H9 (cell line): ENCODE data around the gene SART1. TPM values are rescaled to one million over a fixed set of nuclear protein-coding genes. Genes with fewer than 3 reads are reported as not detected.

Experiments
- DNase-seq: peaks from one replicate; pipeline ENCODE4 v3.0.0-alpha.2; 2017
- H2AFZ ChIP-seq: one replicate; pipeline ENCODE4 v1.6.1; 2013; ENCODE audit warnings: mild to moderate bottlenecking, low read length, control low read depth, moderate library complexity
- H2AK5ac ChIP-seq: 2 replicates; pipeline ENCODE4 v1.6.1; 2013; ENCODE audit warnings: low read length, control low read depth, mixed read lengths; ENCODE audit not compliant: insufficient read length
- H2BK120ac ChIP-seq: one replicate; pipeline ENCODE4 v1.6.1; 2013; ENCODE audit warnings: low read depth, mild to moderate bottlenecking, low read length, control low read depth, inconsistent platforms; ENCODE audit not compliant: poor library complexity, severe bottlenecking
- H2BK12ac ChIP-seq: 2 replicates; pipeline ENCODE4 v1.6.1; 2013; ENCODE audit warnings: low read length, control low read depth, mixed read lengths, low read depth; ENCODE audit not compliant: insufficient read length
- H2BK15ac ChIP-seq: 2 replicates; pipeline ENCODE4 v1.6.1; 2013; ENCODE audit warnings: low read depth, low read length, control low read depth
- H2BK20ac ChIP-seq: one replicate; pipeline ENCODE4 v1.6.1; 2013; ENCODE audit warnings: low read depth, mild to moderate bottlenecking, low read length, control low read depth, inconsistent platforms; ENCODE audit not compliant: poor library complexity, severe bottlenecking
- H2BK5ac ChIP-seq: 2 replicates; pipeline ENCODE4 v1.6.1; 2013; ENCODE audit warnings: low read length, control low read depth, mixed read lengths; ENCODE audit not compliant: insufficient read length
- H3K14ac ChIP-seq: 2 replicates; pipeline ENCODE4 v1.6.1; 2013; ENCODE audit warnings: low read length, control low read depth; ENCODE audit not compliant: insufficient read depth
- H3K18ac ChIP-seq: 2 replicates; pipeline ENCODE4 v1.6.1; 2013; ENCODE audit warnings: low read depth, mild to moderate bottlenecking, mixed read lengths, low read length, control low read depth; ENCODE audit not compliant: insufficient read length
- H3K23ac ChIP-seq: 2 replicates; pipeline ENCODE4 v1.6.1; 2013; ENCODE audit warnings: low read length, control low read depth, mixed read lengths, low read depth; ENCODE audit not compliant: insufficient read length
- H3K23me2 ChIP-seq: 2 replicates; pipeline ENCODE4 v1.6.1; 2013; ENCODE audit warnings: low read depth, mild to moderate bottlenecking, mixed read lengths, low read length, control low read depth; ENCODE audit not compliant: insufficient read length, poor library complexity, severe bottlenecking
- H3K27ac ChIP-seq: 2 replicates; pipeline ENCODE4 v1.5.1; 2013; ENCODE audit warnings: low read length, control low read depth, mixed read lengths, low read depth; ENCODE audit not compliant: insufficient read length
- H3K27me3 ChIP-seq: 2 replicates; pipeline ENCODE4 v1.6.1; 2013; ENCODE audit warnings: low read length, control low read depth, inconsistent platforms; ENCODE audit not compliant: insufficient read depth
- H3K4ac ChIP-seq: 2 replicates; pipeline ENCODE4 v1.6.1; 2013; ENCODE audit warnings: low read depth, mild to moderate bottlenecking, control low read depth, inconsistent platforms, low read length, moderate library complexity
- H3K4me1 ChIP-seq: 2 replicates; pipeline ENCODE4 v1.6.1; 2013; ENCODE audit warnings: low read length, control low read depth, inconsistent platforms; ENCODE audit not compliant: insufficient read depth
- H3K4me2 ChIP-seq: 2 replicates; pipeline ENCODE4 v1.6.1; 2013; ENCODE audit warnings: low read length, control low read depth, mixed read lengths; ENCODE audit not compliant: insufficient read length, insufficient read depth
- H3K56ac ChIP-seq: 2 replicates; pipeline ENCODE4 v1.6.1; 2013; ENCODE audit warnings: low read depth, mild to moderate bottlenecking, mixed read lengths, low read length, control low read depth; ENCODE audit not compliant: insufficient read length
- H3K79me1 ChIP-seq: 2 replicates; pipeline ENCODE4 v1.6.1; 2013; ENCODE audit warnings: low read depth, mild to moderate bottlenecking, moderate library complexity, low read length, control low read depth, inconsistent platforms; ENCODE audit not compliant: insufficient read depth, poor library complexity, severe bottlenecking
- H3K79me2 ChIP-seq: 2 replicates; pipeline ENCODE4 v1.6.1; 2013; ENCODE audit warnings: low read length, control low read depth, inconsistent platforms; ENCODE audit not compliant: insufficient read depth
- H3K9ac ChIP-seq: 2 replicates; pipeline ENCODE4 v1.6.1; 2013; ENCODE audit warnings: low read length, control low read depth, mixed read lengths; ENCODE audit not compliant: insufficient read length; ENCODE audit errors: extremely low read depth
- H3K9me3 ChIP-seq: one replicate; pipeline ENCODE4 v1.6.1; 2013; ENCODE audit warnings: low read depth, low read length, inconsistent platforms; ENCODE audit not compliant: control insufficient read depth
- H3T11ph ChIP-seq: one replicate; pipeline ENCODE4 v1.6.1; 2013; ENCODE audit warnings: mild to moderate bottlenecking, low read length, control low read depth, inconsistent platforms
- H4K20me1 ChIP-seq: one replicate; pipeline ENCODE4 v1.6.1; 2013; ENCODE audit not compliant: control insufficient read depth, insufficient read length, insufficient read depth
- H4K5ac ChIP-seq: 2 replicates; pipeline ENCODE4 v1.6.1; 2013; ENCODE audit warnings: low read depth, mild to moderate bottlenecking, mixed read lengths, low read length, control low read depth; ENCODE audit not compliant: insufficient read length
- H4K8ac ChIP-seq: replicated peaks from 2 replicates; pipeline ENCODE4 v1.6.1; 2013; ENCODE audit warnings: low read length, control low read depth, mixed read lengths, low read depth; ENCODE audit not compliant: insufficient read length
- H4K91ac ChIP-seq: 2 replicates; pipeline ENCODE4 v1.6.1; 2013; ENCODE audit warnings: low read depth, mild to moderate bottlenecking, moderate library complexity, mixed read lengths, low read length, control low read depth; ENCODE audit not compliant: insufficient read length
- H3K27ac Mint-ChIP-seq, 3 experiments: 2 replicates in 2 of 3; 3 replicates in 1 of 3; pipeline ENCODE4 v1.8.0; 2020 to 2021; ENCODE audit warnings: mixed read lengths in 3 of 3, mild to moderate bottlenecking in 1 of 3, moderate library complexity in 1 of 3
- H3K27me3 Mint-ChIP-seq: 2 replicates; pipeline ENCODE4 v1.8.0; 2021; ENCODE audit warnings: low read depth, mild to moderate bottlenecking, moderate library complexity, mixed read lengths
- H3K36me3 Mint-ChIP-seq, 3 experiments: 2 replicates in 2 of 3; 3 replicates in 1 of 3; pipeline ENCODE4 v1.8.0; 2020 to 2021; ENCODE audit warnings: low read depth in 3 of 3, mixed read lengths in 3 of 3; ENCODE audit not compliant: insufficient read depth in 1 of 3
- H3K4me1 Mint-ChIP-seq, 2 experiments: 2 replicates each; pipeline ENCODE4 v1.8.0; 2020; ENCODE audit warnings: mixed read lengths in 2 of 2
- H3K4me3 Mint-ChIP-seq, 2 experiments: 2 replicates in 1 of 2; 3 replicates in 1 of 2; pipeline ENCODE4 v1.8.0; 2020 to 2021; ENCODE audit warnings: mild to moderate bottlenecking in 2 of 2, mixed read lengths in 2 of 2, moderate library complexity in 1 of 2
- H3K9me3 Mint-ChIP-seq, 2 experiments: 2 replicates in 1 of 2; 3 replicates in 1 of 2; pipeline ENCODE4 v1.8.0; 2020; ENCODE audit warnings: mild to moderate bottlenecking in 2 of 2, mixed read lengths in 2 of 2, moderate library complexity in 1 of 2
- CTCF ChIP-seq: fragments of 200-600 bp; sonication (generic); conservative IDR thresholded peaks from 3 replicates; pipeline ENCODE4 v1.8.0; 2021; ENCODE audit warnings: antibody characterized with exemption, mild to moderate bottlenecking
- WGBS: extraction: QIAGEN DNeasy Blood & Tissue Kit; methylation state at CpG from one replicate; pipeline ENCODE4 v1.1.7; 2013; ENCODE audit warnings: missing lambda C conversion rate, low lambda C conversion rate, mixed read lengths; ENCODE audit not compliant: insufficient read length; ENCODE audit errors: extremely low coverage; 5-methylcytosine and 5-hydroxymethylcytosine counted together
- total RNA-seq: library from RNA; stranded (reverse); gene quantifications from 2 replicates; pipeline ENCODE4 v1.2.1, GENCODE V29; 2021

The SART1 gene
- total RNA-seq, 1 experiment from 2014 or later = 52.0 TPM

DNA sequence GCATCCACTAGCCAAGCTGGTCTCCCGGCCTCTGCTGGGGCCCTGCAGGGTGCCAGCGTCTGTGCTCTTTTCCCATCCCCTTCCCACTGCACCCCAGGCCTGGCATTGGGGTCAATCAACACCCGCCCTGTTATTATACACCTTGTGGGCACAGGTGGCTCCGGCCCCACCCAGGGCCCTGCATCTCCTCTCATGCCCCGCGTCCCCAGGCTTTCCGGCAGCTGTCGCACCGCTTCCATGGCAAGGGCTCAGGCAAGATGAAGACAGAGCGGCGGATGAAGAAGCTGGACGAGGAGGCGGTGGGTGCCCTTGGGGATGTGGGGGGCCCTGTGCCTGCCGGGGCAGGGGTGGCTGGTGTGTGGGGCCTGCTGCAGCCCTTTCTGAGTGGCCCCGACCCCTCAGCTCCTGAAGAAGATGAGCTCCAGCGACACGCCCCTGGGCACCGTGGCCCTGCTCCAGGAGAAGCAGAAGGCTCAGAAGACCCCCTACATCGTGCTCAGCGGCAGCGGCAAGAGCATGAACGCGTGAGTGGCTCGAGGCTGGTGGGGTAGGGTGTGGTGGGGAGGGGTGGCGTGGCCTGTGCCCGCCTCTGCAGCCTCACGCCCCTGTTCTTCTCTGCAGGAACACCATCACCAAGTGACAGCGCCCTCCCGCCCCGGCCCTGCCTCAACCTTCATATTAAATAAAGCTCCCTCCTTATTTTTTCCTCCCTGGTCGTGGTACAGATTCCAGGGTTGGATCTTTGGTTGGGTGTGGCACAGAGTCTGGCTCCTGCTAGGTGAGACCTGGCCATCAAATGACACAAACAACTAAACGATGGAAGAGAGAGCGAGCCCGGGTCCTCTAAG is 17.1 kb downstream of the SART1 start:
- Mint-ChIP-seq H3K27me3 (no peaks in the 10 kb centered on the region; the same call in 1 of the 2 replicates), H3K4me1 (no peaks in the 10 kb centered on the region), H3K4me3 (no peak overlapping the region), H3K27ac (no peak overlapping the region), H3K9me3 (no peaks in the 10 kb centered on the region), H3K36me3 (peaks cover 16 to 42% (median 40%) of the 10 kb centered on the region in 3 experiments; a peak in 6 of 7 replicates)
- no peaks in the 10 kb centered on the region for H4K20me1 ChIP-seq
- no peak overlapping the region for H2BK12ac ChIP-seq
- H3K79me1 ChIP-seq = no peaks in the 10 kb centered on the region
- H3K79me2 ChIP-seq = no peaks in the 10 kb centered on the region
- no peak overlapping the region for H4K5ac ChIP-seq
- no peak overlapping the region for H2BK5ac ChIP-seq
- H3K4ac ChIP-seq = no peak overlapping the region
- no peak overlapping the region for H2AK5ac ChIP-seq
- H3K4me2 ChIP-seq = no peak overlapping the region
- TF ChIP-seq CTCF = no peak
- H3K23me2 ChIP-seq = no peaks in the 10 kb centered on the region
- H3K18ac ChIP-seq = no peak overlapping the region
- WGBS = no CpG with 5 or more reads among the region's 34 CpGs
- no peak overlapping the region for H2BK15ac ChIP-seq
- H2AFZ ChIP-seq = no peak overlapping the region
- no peak overlapping the region for H3K9ac ChIP-seq
- H2BK120ac ChIP-seq = no peak overlapping the region
- DNase-seq = no peak
- no peaks in the 10 kb centered on the region for H3K9me3 ChIP-seq
- no peak overlapping the region for H3K27ac ChIP-seq
- no peak overlapping the region for H3K14ac ChIP-seq
- H3T11ph ChIP-seq = no peak overlapping the region
- no peaks in the 10 kb centered on the region for H3K4me1 ChIP-seq
- H3K23ac ChIP-seq = no peak overlapping the region
- no peak overlapping the region for H3K56ac ChIP-seq
- no peak overlapping the region for H4K8ac ChIP-seq
- H2BK20ac ChIP-seq = no peak overlapping the region
- H4K91ac ChIP-seq = no peak overlapping the region
- no peaks in the 10 kb centered on the region for H3K27me3 ChIP-seq
